ENCODE measurements around the gene DEXI. TPM values are rescaled to one million over a fixed set of nuclear protein-coding genes. Genes with fewer than 3 reads are reported as not detected.

DEXI gene
- total RNA-seq, 1 donor from 2014 or later = 37.2 TPM

DNA sequence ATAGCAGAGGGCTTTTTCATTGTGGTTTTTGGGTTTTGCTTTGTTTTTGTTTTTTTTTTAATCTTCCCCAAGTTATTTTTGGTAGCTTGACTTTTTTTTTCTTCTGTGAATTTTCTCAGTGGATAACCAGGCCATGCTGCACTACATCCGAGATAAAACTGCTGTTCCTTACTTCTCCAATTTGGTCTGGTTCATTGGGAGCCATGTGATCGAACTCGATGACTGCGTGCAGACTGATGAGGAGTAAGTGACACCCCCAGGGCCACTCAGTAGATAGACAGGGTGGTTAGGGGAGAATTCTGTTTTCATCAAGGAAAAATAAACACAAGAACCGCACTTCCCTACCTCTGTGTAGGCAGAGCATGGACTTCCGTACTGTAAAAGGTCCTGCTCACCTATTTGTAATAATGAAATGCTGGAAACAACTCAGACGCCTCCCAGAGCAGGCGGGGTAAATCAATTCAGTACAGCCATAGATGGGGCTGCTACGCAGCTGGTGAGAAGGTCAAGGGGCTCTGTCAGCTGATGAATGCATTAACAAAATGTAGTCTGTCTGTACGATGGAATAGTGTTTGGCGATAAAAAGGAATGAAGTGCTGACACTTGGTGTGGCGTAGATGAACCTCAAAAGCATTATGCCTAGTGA, 30.7 kb upstream of the DEXI start:
- Mint-ChIP-seq H3K4me3 (ENCODE audit: unreplicated experiment) (no peak overlapping the region), H3K27ac (ENCODE audit: unreplicated experiment) (no peak overlapping the region), H3K9me3 (ENCODE audit: low read depth) (no peaks in the 10 kb centered on the region), H3K27me3 (ENCODE audit: low read depth) (no peaks in the 10 kb centered on the region), H3K4me1 (ENCODE audit: low read depth) (peaks cover 17% of the 10 kb centered on the region), H3K36me3 (ENCODE audit: low read depth) (peaks cover 17% of the 10 kb centered on the region)
- no peak for DNase-seq (ENCODE audit: low spot score)
- TF ChIP-seq, protein P1, sequence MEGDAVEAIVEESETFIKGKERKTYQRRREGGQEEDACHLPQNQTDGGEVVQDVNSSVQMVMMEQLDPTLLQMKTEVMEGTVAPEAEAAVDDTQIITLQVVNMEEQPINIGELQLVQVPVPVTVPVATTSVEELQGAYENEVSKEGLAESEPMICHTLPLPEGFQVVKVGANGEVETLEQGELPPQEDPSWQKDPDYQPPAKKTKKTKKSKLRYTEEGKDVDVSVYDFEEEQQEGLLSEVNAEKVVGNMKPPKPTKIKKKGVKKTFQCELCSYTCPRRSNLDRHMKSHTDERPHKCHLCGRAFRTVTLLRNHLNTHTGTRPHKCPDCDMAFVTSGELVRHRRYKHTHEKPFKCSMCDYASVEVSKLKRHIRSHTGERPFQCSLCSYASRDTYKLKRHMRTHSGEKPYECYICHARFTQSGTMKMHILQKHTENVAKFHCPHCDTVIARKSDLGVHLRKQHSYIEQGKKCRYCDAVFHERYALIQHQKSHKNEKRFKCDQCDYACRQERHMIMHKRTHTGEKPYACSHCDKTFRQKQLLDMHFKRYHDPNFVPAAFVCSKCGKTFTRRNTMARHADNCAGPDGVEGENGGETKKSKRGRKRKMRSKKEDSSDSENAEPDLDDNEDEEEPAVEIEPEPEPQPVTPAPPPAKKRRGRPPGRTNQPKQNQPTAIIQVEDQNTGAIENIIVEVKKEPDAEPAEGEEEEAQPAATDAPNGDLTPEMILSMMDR (IDR thresholded peaks at IDR 0.05) = no peak

DNA sequence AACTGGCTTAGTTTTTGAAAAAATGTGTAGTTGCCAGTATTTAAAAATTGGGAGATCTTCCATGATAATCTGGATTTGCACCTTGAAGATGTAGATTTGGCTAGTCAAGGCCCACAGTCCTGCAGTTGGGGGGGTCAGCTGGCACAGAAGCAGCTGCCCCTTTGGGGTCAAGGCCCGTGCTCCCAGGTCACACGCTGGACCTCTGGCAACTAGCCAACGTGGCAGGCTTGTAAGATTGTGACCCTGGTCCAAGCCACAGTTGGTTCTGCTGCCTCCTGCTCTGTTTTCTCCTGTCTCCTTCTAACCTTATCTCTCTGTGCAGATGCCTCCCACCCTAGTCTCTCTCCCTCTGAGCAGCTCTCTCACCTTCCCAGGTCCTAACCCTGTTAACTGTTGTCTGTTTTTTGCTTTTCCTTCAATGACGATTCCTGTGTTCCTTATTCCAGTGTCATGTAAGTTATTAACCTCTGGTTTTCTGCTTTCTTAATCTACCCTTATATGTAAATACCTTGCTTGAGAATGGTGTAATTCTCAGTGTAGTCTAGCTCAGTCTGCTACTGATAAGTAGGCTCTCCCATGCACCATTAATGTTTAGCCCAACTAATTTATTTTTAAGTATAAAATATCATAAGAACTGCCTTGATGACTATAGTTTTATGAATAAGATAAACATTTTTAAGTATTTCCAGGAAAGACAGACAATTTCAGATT, 30.0 kb upstream of the DEXI start:
- TF ChIP-seq, protein P1 (IDR thresholded peaks at IDR 0.05) = no peak
- Mint-ChIP-seq H3K27ac (ENCODE audit: unreplicated experiment) (no peak overlapping the region), H3K4me1 (ENCODE audit: low read depth) (peaks cover 17% of the 10 kb centered on the region), H3K27me3 (ENCODE audit: low read depth) (no peaks in the 10 kb centered on the region), H3K9me3 (ENCODE audit: low read depth) (no peaks in the 10 kb centered on the region), H3K36me3 (ENCODE audit: low read depth) (peaks cover 13% of the 10 kb centered on the region), H3K4me3 (ENCODE audit: unreplicated experiment) (no peak overlapping the region)
- DNase-seq (ENCODE audit: low spot score) = no peak

DNA sequence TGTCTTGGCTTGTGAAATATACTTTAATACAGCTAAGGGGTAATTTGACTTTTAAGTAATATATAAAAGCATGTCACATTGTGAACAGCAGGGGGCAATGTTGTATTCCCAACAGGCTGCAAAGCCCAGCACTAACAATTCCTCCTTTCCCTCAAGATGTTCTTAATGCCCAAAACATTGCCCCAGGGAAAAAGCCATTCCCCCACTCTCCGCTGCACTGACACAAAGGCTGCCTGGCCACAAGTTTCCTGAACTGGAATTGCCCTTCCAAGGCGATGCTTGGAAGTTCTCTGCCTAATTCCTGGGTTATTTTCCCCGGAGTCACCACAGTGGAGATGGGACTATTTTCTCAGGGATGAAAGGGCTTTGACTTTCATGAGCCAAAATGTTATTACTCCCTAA, 29.3 kb upstream of the DEXI start:
- no peak overlapping the region for H3K27ac Mint-ChIP-seq (ENCODE audit: unreplicated experiment)
- TF ChIP-seq, protein P1 (IDR thresholded peaks at IDR 0.05) = peak; percentile 96
- H3K4me1 Mint-ChIP-seq (ENCODE audit: low read depth) = peaks cover 17% of the 10 kb centered on the region
- H3K27me3 Mint-ChIP-seq (ENCODE audit: low read depth) = no peaks in the 10 kb centered on the region
- H3K9me3 Mint-ChIP-seq (ENCODE audit: low read depth) = no peaks in the 10 kb centered on the region
- peaks cover 15% of the 10 kb centered on the region for H3K36me3 Mint-ChIP-seq (ENCODE audit: low read depth)
- no peak overlapping the region for H3K4me3 Mint-ChIP-seq (ENCODE audit: unreplicated experiment)
- DNase-seq (ENCODE audit: low spot score) = no peak

DNA sequence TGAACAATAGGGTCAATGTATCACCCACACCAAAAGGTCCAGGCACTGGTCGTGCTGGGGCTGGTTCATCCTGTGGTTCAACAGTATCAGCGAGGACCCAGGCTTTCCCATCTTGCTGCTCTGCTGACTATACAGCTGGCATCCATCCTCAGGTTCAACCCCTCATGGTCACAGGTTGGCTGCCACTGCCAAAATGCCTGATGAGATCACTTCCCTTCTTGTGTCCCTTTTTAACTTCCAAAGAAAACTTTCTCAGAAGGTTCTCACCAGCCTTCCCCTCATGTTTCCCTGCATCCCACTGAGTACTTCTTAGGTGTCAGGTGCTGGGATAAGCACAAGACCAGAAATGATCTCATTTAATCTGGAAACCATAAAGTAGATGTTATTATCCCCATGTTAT, 27.8 kb upstream of the DEXI start:
- peaks cover 15% of the 10 kb centered on the region for H3K36me3 Mint-ChIP-seq (ENCODE audit: low read depth)
- H3K4me1 Mint-ChIP-seq (ENCODE audit: low read depth) = peaks cover 17% of the 10 kb centered on the region
- H3K4me3 Mint-ChIP-seq (ENCODE audit: unreplicated experiment) = no peak overlapping the region
- TF ChIP-seq, protein P1 (IDR thresholded peaks at IDR 0.05) = no peak
- H3K27me3 Mint-ChIP-seq (ENCODE audit: low read depth) = no peaks in the 10 kb centered on the region
- H3K27ac Mint-ChIP-seq (ENCODE audit: unreplicated experiment) = no peak overlapping the region
- H3K9me3 Mint-ChIP-seq (ENCODE audit: low read depth) = no peaks in the 10 kb centered on the region
- DNase-seq (ENCODE audit: low spot score) = no peak

DNA sequence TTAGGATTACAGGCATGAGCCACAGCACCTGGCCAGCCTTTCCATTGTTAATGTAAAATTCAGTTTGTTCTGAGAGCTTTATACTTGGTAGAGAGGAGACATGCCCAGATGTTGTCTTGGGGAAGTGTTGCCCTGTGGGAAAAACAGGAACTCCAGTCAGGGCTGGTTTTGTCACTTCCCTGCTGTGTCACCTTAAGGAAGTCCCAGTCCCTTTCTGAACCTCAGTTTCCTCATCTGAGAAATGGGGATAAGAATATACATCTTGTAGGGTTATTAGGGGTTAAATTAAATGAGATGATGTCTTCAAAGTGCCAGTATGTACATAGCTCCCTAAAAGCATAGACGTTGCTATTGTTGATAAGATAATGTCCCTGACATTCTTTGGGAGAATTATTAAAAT, 27.3 kb upstream of the DEXI start:
- H3K36me3 Mint-ChIP-seq (ENCODE audit: low read depth) = peaks cover 12% of the 10 kb centered on the region
- TF ChIP-seq, protein P1 (IDR thresholded peaks at IDR 0.05) = no peak
- peaks cover 17% of the 10 kb centered on the region for H3K4me1 Mint-ChIP-seq (ENCODE audit: low read depth)
- H3K27me3 Mint-ChIP-seq (ENCODE audit: low read depth) = no peaks in the 10 kb centered on the region
- no peaks in the 10 kb centered on the region for H3K9me3 Mint-ChIP-seq (ENCODE audit: low read depth)
- no peak overlapping the region for H3K27ac Mint-ChIP-seq (ENCODE audit: unreplicated experiment)
- no peak for DNase-seq (ENCODE audit: low spot score)
- no peak overlapping the region for H3K4me3 Mint-ChIP-seq (ENCODE audit: unreplicated experiment)
